ENCODE results near the gene SLC9A1.

SLC9A1 gene

GRCh38 chr1:27060891-27061290, 94.0 kb downstream of the SLC9A1 start:
- DNase-seq = no peak

DNA sequence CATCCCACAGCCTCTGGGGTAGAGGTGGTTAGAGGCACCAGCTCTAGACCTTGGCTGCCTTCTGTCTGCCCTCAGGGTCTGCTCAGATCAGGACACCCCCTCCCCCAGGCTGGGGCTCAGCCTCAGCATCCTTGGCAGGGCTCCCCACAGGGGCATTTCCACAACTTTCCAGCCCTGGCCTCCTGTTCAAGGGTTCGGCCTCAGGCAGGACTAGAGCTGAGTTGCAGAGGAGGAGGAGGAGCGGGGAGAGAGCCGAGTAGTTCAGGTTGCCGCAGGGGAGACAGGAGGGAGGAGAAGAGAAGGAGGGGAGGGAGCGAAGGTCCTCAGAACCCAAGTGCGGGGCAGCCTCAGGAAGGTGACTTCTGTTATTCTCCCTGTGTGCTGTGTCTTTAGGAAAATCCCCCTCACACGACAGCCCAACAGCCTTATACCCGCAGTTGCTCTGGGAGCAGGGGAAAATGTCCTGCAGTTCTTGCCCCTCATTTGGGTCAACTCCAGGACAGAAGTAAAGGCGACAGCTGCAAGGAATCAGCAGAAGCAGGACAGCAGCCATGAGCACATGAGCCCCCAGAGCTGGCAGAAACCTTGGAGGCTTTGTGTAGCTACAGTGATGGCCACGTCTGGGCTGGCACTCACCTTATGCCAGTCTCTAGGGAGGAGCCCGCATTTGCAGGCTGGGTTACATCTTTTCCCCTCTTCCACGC, 95.8 kb downstream of the SLC9A1 start:
- no peak for DNase-seq

GRCh38 chr1:27057801-27058625, 96.9 kb downstream of the SLC9A1 start:
- no peak for DNase-seq

- no peak for DNase-seq
Measured at GRCh38 chr1:27057389-27057788, 97.5 kb downstream of the SLC9A1 start.

GRCh38 chr1:27053977-27054753, 100.8 kb downstream of the SLC9A1 start:
- DNase-seq = no peak

- DNase-seq = no peak
Measured at GRCh38 chr1:27052527-27052926, 102.4 kb downstream of the SLC9A1 start.

GRCh38 chr1:27049607-27050006, 105.3 kb downstream of the SLC9A1 start:
- DNase-seq = no peak

- no peak for DNase-seq
Measured at GRCh38 chr1:27049100-27049499, 105.8 kb downstream of the SLC9A1 start.

Data from NCI-H345 (cell line).